Right kidney (tissue), 1 donor: ENCODE results near the gene GRIN2A.

Experiments
- DNase-seq: peaks from one replicate; pipeline ENCODE4 v3.0.0-alpha.2; 2016

GRIN2A gene

GRCh38 chr16:10031473-10031872, 150.8 kb downstream of the GRIN2A start:
- no peak for DNase-seq

- DNase-seq = no peak
Observed at GRCh38 chr16:10028644-10029043, 153.6 kb downstream of the GRIN2A start.

GRCh38 chr16:10027553-10027952, 154.7 kb downstream of the GRIN2A start:
- DNase-seq = no peak

GRCh38 chr16:10026593-10026992, 155.6 kb downstream of the GRIN2A start:
- no peak for DNase-seq

- DNase-seq = no peak
Observed at GRCh38 chr16:10022098-10022497, 160.1 kb downstream of the GRIN2A start.

- no peak for DNase-seq
Observed at GRCh38 chr16:10020866-10021265, 161.4 kb downstream of the GRIN2A start.

GRCh38 chr16:10016752-10017151, 165.5 kb downstream of the GRIN2A start:
- DNase-seq = no peak

GRCh38 chr16:10015397-10015796, 166.8 kb downstream of the GRIN2A start:
- DNase-seq = no peak

- DNase-seq = no peak
Observed at GRCh38 chr16:10013774-10014173, 168.5 kb downstream of the GRIN2A start.

- DNase-seq = no peak
Observed at GRCh38 chr16:10013364-10013763, 168.9 kb downstream of the GRIN2A start.

GRCh38 chr16:10009684-10010083, 172.5 kb downstream of the GRIN2A start:
- DNase-seq = no peak

- no peak for DNase-seq
Observed at GRCh38 chr16:10003486-10003885, 178.7 kb downstream of the GRIN2A start.

- no peak for DNase-seq
Observed at GRCh38 chr16:10001258-10001775, 180.9 kb downstream of the GRIN2A start.

- DNase-seq = peak; percentile 21
Observed at GRCh38 chr16:9996221-9996620, 186.0 kb downstream of the GRIN2A start.

- no peak for DNase-seq
Observed at GRCh38 chr16:9992441-9992840, 189.8 kb downstream of the GRIN2A start.

GRCh38 chr16:9980981-9981380, 201.2 kb downstream of the GRIN2A start:
- DNase-seq = no peak

GRCh38 chr16:9978160-9978725, 204.0 kb downstream of the GRIN2A start:
- no peak for DNase-seq

- DNase-seq = no peak
Observed at GRCh38 chr16:9977333-9977897, 204.8 kb downstream of the GRIN2A start.

- no peak for DNase-seq
Observed at GRCh38 chr16:9976601-9977000, 205.6 kb downstream of the GRIN2A start.

GRCh38 chr16:9971907-9972306, 210.3 kb downstream of the GRIN2A start:
- no peak for DNase-seq

- DNase-seq = no peak
Observed at GRCh38 chr16:9970796-9971195, 211.4 kb downstream of the GRIN2A start.

GRCh38 chr16:9970244-9970643, 212.0 kb downstream of the GRIN2A start:
- no peak for DNase-seq

GRCh38 chr16:9969580-9969979, 212.6 kb downstream of the GRIN2A start:
- no peak for DNase-seq

GRCh38 chr16:9966569-9967157, 215.6 kb downstream of the GRIN2A start:
- DNase-seq = no peak
